DND-41 (cell line): ENCODE results near the gene MSI2.
A peak's percentile ranks its signal among the peaks of the same experiment; 100 is the strongest.

Experiments
- ATAC-seq: fragments of 200-7000 bp; cut with Tn5 transposase; 3 replicates; pipeline ENCODE4 v1.9.1; 2021; ENCODE audit warnings: low read depth; ENCODE audit not compliant: insufficient read depth
- DNase-seq: peaks from one replicate; pipeline ENCODE4 v3.0.0-alpha.2; 2020
- H2AFZ ChIP-seq: 2 replicates; pipeline ENCODE4 v1.6.0; 2012; ENCODE audit warnings: low read depth, low read length
- H3K27ac ChIP-seq: 2 replicates; pipeline ENCODE4 v1.5.1; 2012; ENCODE audit warnings: low read length, inconsistent platforms
- H3K27me3 ChIP-seq: fragments of 200-600 bp; sonication (generic); 2 replicates; pipeline ENCODE4 v1.6.0; 2012; ENCODE audit warnings: low read length, mild to moderate bottlenecking, inconsistent platforms; ENCODE audit not compliant: insufficient read depth, poor library complexity
- H3K36me3 ChIP-seq: 2 replicates; pipeline ENCODE4 v1.5.1; 2012; ENCODE audit warnings: low read length, inconsistent platforms; ENCODE audit not compliant: insufficient read depth
- H3K4me1 ChIP-seq: 2 replicates; pipeline ENCODE4 v1.5.1; 2012; ENCODE audit warnings: mild to moderate bottlenecking, low read length; ENCODE audit not compliant: insufficient read depth
- H3K4me2 ChIP-seq: 2 replicates; pipeline ENCODE4 v1.6.0; 2012; ENCODE audit warnings: mild to moderate bottlenecking, moderate library complexity, low read length, inconsistent platforms; ENCODE audit not compliant: insufficient read depth
- H3K4me3 ChIP-seq, 2 experiments: fragments of 200-600 bp in 1 of 2; shearing (Covaris generic) in 1 of 2; 2 replicates each; pipeline ENCODE4 v1.5.1; 2012 to 2016; ENCODE audit warnings: inconsistent platforms in 2 of 2, low read length in 2 of 2, mild to moderate bottlenecking in 2 of 2, low read depth in 1 of 2, moderate library complexity in 1 of 2
- H3K79me2 ChIP-seq: 2 replicates; pipeline ENCODE4 v1.6.0; 2012; ENCODE audit warnings: low read length, inconsistent platforms; ENCODE audit not compliant: insufficient read depth
- H3K9ac ChIP-seq: 2 replicates; pipeline ENCODE4 v1.6.0; 2012; ENCODE audit warnings: low read depth, mild to moderate bottlenecking, inconsistent platforms, low read length, moderate library complexity
- H3K9me3 ChIP-seq: 2 replicates; pipeline ENCODE4 v1.5.1; 2012; ENCODE audit warnings: low read length, moderate library complexity, mild to moderate bottlenecking, inconsistent platforms; ENCODE audit not compliant: insufficient read depth, severe bottlenecking
- H4K20me1 ChIP-seq: 2 replicates; pipeline ENCODE4 v1.6.0; 2012; ENCODE audit warnings: low read length; ENCODE audit not compliant: insufficient read depth
- EZH2 ChIP-seq: IDR thresholded peaks from 3 replicates; pipeline ENCODE4 v1.6.1; 2012; ENCODE audit warnings: borderline replicate concordance, low read depth, mild to moderate bottlenecking, moderate library complexity, low read length, inconsistent platforms; ENCODE audit not compliant: severe bottlenecking
- TF ChIP-seq, protein P1 (sequence below): IDR thresholded peaks from 2 replicates; pipeline ENCODE4 v1.5.1; 2012; ENCODE audit warnings: borderline replicate concordance, low read length, moderate library complexity, mild to moderate bottlenecking; ENCODE audit not compliant: poor library complexity, severe bottlenecking; ENCODE audit errors: extremely low read depth

The MSI2 gene

DNA sequence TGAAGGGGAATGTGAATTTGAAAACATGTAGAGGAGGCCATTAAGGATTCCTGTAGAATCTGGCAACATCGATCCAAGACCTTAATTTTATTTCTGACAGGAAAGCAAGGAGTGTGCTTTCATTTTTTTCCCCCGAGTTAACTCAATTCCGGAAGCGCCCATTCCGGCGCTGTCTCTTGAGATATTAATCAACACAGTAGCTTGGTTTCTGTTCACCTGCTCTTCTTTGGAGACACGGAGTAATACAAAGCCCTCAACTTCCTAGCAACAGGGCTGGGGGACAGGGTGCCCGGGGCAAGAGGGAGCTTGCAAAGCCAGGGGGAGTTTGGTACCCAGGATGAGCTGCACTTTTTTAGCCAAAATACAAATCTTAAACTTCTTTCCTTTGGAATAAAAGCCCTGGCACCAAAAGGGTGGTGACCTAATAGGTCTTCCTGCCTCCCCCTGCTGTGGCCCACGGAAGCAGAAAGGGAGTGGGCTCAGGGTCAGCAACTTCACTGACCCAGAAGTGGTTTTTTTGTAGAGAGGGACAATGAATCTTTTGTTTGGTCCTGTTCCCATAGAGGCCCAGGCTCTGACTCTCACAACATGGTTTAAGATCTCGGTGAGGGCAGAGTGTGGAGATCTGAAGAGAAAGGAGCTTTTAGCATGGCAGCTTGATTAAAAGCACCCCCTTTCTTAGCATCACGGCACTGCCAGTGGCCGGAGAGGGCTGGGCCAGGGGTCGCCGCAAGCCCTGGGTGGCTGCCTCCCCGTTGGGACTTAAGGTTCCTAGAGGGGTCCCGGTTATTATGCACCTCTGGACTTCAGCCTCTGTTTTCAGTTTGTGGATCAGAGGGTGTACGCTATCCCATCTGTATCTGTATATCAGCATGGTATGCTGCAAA lies 281.4 kb downstream of the MSI2 start:
- Histone ChIP-seq H3K79me2 (peaks cover 95% of the 10 kb centered on the region), H3K9me3 (no peaks in the 10 kb centered on the region), H2AFZ (peak overlapping the region; percentile 45; the same call in 1 of the 2 replicates), H3K4me1 (peaks cover 100% of the 10 kb centered on the region), H3K4me3 (peak overlapping the region in 1 of 2 experiments; percentile 48; a peak in 2 of 4 replicates), H3K4me2 (peak overlapping the region; percentile 66), H3K27me3 (no peaks in the 10 kb centered on the region), H4K20me1 (no peaks in the 10 kb centered on the region), H3K27ac (peak overlapping the region; percentile 98), H3K36me3 (peaks cover 72% of the 10 kb centered on the region), H3K9ac (peak overlapping the region; percentile 60)
- DNase-seq (peak; percentile 78), ATAC-seq (peak; percentile 89)
- TF ChIP-seq EZH2, result no peak
- TF ChIP-seq, protein P1, sequence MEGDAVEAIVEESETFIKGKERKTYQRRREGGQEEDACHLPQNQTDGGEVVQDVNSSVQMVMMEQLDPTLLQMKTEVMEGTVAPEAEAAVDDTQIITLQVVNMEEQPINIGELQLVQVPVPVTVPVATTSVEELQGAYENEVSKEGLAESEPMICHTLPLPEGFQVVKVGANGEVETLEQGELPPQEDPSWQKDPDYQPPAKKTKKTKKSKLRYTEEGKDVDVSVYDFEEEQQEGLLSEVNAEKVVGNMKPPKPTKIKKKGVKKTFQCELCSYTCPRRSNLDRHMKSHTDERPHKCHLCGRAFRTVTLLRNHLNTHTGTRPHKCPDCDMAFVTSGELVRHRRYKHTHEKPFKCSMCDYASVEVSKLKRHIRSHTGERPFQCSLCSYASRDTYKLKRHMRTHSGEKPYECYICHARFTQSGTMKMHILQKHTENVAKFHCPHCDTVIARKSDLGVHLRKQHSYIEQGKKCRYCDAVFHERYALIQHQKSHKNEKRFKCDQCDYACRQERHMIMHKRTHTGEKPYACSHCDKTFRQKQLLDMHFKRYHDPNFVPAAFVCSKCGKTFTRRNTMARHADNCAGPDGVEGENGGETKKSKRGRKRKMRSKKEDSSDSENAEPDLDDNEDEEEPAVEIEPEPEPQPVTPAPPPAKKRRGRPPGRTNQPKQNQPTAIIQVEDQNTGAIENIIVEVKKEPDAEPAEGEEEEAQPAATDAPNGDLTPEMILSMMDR, result peak; percentile 8

DNA sequence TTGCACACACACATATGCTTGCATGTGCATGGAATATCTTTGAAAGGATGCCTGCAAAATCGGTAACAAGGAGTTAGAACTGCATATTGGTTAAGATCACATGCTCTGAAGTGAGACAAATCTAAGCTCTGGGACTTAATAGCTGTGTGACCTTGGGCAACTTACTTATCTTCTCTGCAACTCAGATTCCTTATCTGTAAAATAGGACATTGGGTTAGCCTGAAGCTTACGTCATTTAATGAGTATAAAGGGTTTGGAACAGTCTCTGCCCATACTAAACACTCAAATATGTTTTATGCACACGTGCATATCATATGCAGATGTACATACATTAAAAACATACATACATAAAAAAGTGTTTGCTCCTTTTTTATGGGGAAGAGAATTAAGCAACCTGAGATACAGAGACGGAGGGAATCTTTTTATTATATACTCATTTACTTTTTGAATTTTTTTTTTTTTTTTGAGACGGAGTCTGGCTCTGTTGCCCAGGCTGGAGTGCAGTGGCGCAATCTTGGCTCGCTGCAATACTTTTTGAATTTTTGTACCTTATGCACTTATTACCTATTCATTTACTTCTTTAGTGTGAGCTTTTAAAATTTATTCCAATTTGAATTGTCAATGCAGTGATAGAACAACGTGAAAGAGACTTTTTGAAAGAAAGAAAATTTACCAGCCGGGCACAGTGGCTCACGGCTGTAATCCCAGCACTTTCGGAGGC lies 282.6 kb downstream of the MSI2 start:
- Histone ChIP-seq H3K4me1 (peaks cover 100% of the 10 kb centered on the region), H3K4me3 (no peak overlapping the region), H3K36me3 (peaks cover 69% of the 10 kb centered on the region), H3K27me3 (no peaks in the 10 kb centered on the region), H2AFZ (no peak overlapping the region), H3K4me2 (peak overlapping the region; percentile 66; the same call in 1 of the 2 replicates), H3K79me2 (peaks cover 95% of the 10 kb centered on the region), H3K9ac (peak overlapping the region; percentile 60), H4K20me1 (no peaks in the 10 kb centered on the region), H3K27ac (peak overlapping the region; percentile 98), H3K9me3 (no peaks in the 10 kb centered on the region)
- no peak for DNase-seq
- TF ChIP-seq EZH2, result no peak
- TF ChIP-seq, protein P1, result no peak
- ATAC-seq, result no peak

DNA sequence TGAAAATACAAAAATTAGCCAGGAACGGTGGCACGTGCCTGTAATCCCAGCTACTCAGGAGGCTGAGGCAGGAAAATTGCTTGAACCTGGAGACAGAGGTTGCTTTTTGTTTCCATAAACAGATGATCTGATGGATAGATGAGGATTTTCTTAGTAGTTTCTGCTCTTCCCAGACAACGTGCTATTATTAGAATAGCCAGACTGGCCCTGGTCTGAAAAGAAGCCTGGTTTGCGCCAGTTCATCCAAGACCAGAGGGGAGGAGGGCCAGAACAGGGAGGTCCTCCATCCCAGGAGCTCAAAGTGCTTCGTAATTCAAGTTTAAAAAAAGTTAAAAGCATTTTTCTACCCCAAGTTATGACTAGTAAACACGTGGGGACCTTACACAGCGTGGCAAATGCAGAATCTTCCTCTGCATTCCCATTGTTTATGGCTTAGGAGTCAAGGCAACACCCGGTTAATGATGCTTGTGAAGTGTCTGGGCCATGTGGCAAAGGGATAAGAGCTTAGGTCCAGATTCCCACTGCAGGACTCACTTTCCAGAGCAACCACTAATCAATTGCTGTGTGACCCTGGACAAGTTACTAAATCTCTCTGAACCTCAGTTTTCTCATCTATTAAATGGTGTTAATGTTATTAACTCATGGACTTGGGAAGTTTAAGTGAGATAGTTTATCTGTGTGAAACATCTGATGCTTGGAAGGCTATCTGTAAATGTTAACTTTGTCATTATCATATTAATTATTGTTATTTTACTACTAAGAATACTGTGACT lies 283.4 kb downstream of the MSI2 start:
- H3K9ac ChIP-seq, result 0 out of 2 replicates have a peak overlapping the region, but pooled peaks have one; percentile 10
- no peak for ATAC-seq
- TF ChIP-seq EZH2, result no peak
- TF ChIP-seq, protein P1, result no peak
- H3K4me1 ChIP-seq, result peaks cover 100% of the 10 kb centered on the region
- H2AFZ ChIP-seq, result no peak overlapping the region
- H3K79me2 ChIP-seq, result peaks cover 96% of the 10 kb centered on the region
- H3K9me3 ChIP-seq, result no peaks in the 10 kb centered on the region
- peak overlapping the region; percentile 98 for H3K27ac ChIP-seq
- H3K4me3 ChIP-seq, result no peak overlapping the region
- no peak overlapping the region for H3K4me2 ChIP-seq
- no peaks in the 10 kb centered on the region for H4K20me1 ChIP-seq
- peaks cover 67% of the 10 kb centered on the region for H3K36me3 ChIP-seq
- no peak for DNase-seq
- H3K27me3 ChIP-seq, result no peaks in the 10 kb centered on the region
